ENCODE results near the gene FER. TPM values are rescaled to one million over a fixed set of nuclear protein-coding genes. Genes with fewer than 3 reads are reported as not detected.
"Not testable (repeated sequence)": the region's sequence is repeated elsewhere in the genome, so short reads cannot be mapped to it uniquely, and the experiment has no call there.

FER gene
- total RNA-seq, 1 donor from 2014 or later, result 30.9 TPM

DNA sequence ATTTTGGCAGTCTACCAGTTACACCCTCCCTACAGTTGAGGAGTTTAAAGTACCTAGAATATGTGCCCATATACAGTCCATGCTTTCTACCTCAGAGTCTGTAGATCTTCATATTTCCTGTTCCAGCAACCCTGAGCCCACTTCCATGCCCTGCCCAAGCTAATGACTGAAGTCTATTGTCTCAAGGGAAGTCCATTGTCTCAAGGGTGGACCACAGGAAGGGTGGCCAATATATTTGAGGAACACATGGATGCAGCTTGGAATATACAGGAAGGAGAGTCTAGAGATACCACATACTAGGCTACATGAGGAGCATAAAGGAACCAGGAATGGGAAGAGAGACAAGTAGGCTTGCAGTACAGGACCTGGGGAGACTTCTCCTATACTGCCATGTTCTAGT lies 274.4 kb downstream of the FER start:
- Mint-ChIP-seq H3K4me3 (ENCODE audit: unreplicated experiment) (no peak overlapping the region), H3K27me3 (ENCODE audit: unreplicated experiment) (peaks cover 3% of the 10 kb centered on the region), H3K4me1 (ENCODE audit: low read depth, unreplicated experiment) (no peaks in the 10 kb centered on the region), H3K27ac (ENCODE audit: unreplicated experiment) (no peak overlapping the region), H3K9me3 (ENCODE audit: unreplicated experiment) (no peaks in the 10 kb centered on the region), H3K36me3 (ENCODE audit: unreplicated experiment) (peaks cover 8% of the 10 kb centered on the region)
- DNase-seq, result no peak
- TF ChIP-seq, protein P1, sequence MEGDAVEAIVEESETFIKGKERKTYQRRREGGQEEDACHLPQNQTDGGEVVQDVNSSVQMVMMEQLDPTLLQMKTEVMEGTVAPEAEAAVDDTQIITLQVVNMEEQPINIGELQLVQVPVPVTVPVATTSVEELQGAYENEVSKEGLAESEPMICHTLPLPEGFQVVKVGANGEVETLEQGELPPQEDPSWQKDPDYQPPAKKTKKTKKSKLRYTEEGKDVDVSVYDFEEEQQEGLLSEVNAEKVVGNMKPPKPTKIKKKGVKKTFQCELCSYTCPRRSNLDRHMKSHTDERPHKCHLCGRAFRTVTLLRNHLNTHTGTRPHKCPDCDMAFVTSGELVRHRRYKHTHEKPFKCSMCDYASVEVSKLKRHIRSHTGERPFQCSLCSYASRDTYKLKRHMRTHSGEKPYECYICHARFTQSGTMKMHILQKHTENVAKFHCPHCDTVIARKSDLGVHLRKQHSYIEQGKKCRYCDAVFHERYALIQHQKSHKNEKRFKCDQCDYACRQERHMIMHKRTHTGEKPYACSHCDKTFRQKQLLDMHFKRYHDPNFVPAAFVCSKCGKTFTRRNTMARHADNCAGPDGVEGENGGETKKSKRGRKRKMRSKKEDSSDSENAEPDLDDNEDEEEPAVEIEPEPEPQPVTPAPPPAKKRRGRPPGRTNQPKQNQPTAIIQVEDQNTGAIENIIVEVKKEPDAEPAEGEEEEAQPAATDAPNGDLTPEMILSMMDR (IDR thresholded peaks at IDR 0.05; ENCODE audit: partially characterized antibody, unreplicated experiment), result no peak

DNA sequence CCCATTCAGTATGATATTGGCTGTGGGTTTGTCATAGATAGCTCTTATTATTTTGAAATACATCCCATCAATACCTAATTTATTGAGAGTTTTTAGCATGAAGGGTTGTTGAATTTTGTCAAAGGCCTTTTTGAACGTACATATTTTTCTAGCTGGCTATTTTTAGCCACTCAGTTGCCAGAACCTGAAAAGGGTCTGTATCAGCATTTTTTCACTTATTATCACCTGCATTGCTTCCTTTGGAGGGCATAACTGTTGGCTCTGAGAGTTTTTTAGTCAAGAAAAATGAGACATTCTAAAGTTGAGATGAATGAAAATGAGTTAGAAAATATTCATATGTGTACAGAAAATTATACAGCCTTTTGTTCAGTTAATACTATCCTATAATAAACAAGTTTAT lies 278.0 kb downstream of the FER start:
- not testable (repeated sequence) for H3K4me3 Mint-ChIP-seq (ENCODE audit: unreplicated experiment); H3K9me3 Mint-ChIP-seq (ENCODE audit: unreplicated experiment); H3K4me1 Mint-ChIP-seq (ENCODE audit: low read depth, unreplicated experiment); H3K27ac Mint-ChIP-seq (ENCODE audit: unreplicated experiment); H3K27me3 Mint-ChIP-seq (ENCODE audit: unreplicated experiment); H3K36me3 Mint-ChIP-seq (ENCODE audit: unreplicated experiment); DNase-seq

DNA sequence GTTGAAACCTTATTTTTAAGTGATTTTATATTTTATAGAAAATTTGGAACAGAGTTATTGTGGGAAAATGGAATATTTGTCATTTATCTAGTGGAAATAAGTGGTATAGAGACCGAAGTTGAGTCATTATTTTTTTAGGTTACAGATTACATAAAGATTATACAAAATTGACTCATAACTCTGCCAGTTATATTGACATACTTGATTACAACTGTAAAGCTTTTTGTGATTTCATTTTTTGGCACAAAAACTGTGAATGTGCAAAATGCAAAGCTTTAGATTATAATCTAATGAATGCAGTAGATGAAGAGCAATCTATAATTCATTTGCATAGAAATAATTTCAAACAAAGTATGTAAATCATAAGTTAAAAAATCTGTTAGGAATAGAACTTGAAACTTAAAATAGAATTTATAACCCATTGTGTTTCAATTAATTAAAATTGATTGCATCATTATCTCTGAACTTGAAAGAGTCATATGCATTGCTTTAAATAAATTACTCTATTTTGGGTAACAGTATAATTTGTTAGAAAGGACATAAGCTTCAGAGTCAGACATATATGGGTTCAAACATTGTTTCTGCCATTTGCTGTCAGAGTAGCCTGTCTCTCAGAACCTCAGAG lies 280.4 kb downstream of the FER start:
- TF ChIP-seq, protein P1 (IDR thresholded peaks at IDR 0.05; ENCODE audit: partially characterized antibody, unreplicated experiment), result no peak
- no peaks in the 10 kb centered on the region for H3K4me1 Mint-ChIP-seq (ENCODE audit: low read depth, unreplicated experiment)
- no peaks in the 10 kb centered on the region for H3K9me3 Mint-ChIP-seq (ENCODE audit: unreplicated experiment)
- H3K4me3 Mint-ChIP-seq (ENCODE audit: unreplicated experiment), result no peak overlapping the region
- DNase-seq, result no peak
- peaks cover 8% of the 10 kb centered on the region for H3K36me3 Mint-ChIP-seq (ENCODE audit: unreplicated experiment)
- H3K27me3 Mint-ChIP-seq (ENCODE audit: unreplicated experiment), result no peaks in the 10 kb centered on the region
- no peak overlapping the region for H3K27ac Mint-ChIP-seq (ENCODE audit: unreplicated experiment)

DNA sequence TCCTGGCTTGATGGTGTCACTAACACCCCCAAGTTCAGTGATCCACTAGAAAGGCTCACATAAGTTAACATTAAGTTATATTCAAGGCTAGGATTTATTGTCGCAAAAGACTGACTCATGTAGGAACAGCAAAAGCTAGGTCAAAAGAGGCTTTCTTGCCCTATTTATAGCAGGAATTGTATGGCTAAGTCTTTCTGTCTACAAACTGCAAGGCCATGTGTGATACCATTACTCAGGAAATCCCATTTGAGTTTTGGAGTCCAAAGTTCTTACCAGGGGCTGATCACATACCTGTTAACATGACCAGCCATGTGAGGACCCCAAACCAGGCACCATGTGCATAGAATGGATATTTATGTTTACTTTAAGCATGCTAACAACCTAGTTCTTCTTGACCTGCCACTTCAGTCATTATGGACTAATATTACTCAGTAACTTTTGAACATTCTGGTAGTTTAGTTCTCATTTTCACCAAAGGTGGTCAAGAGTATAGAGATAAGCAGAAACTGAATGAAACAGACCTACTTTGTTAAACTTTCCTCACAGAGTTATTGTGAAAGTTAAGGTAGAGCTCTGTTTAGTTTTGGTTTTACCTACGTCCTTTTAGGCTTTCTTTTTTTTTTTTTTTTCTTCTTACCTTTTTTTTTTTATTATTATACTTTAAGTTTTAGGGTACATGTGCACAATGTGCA lies 281.1 kb downstream of the FER start:
- no peaks in the 10 kb centered on the region for H3K9me3 Mint-ChIP-seq (ENCODE audit: unreplicated experiment)
- peaks cover 8% of the 10 kb centered on the region for H3K36me3 Mint-ChIP-seq (ENCODE audit: unreplicated experiment)
- no peak for DNase-seq
- H3K4me1 Mint-ChIP-seq (ENCODE audit: low read depth, unreplicated experiment), result no peaks in the 10 kb centered on the region
- TF ChIP-seq, protein P1 (IDR thresholded peaks at IDR 0.05; ENCODE audit: partially characterized antibody, unreplicated experiment), result no peak
- H3K4me3 Mint-ChIP-seq (ENCODE audit: unreplicated experiment), result no peak overlapping the region
- no peaks in the 10 kb centered on the region for H3K27me3 Mint-ChIP-seq (ENCODE audit: unreplicated experiment)
- no peak overlapping the region for H3K27ac Mint-ChIP-seq (ENCODE audit: unreplicated experiment)

DNA sequence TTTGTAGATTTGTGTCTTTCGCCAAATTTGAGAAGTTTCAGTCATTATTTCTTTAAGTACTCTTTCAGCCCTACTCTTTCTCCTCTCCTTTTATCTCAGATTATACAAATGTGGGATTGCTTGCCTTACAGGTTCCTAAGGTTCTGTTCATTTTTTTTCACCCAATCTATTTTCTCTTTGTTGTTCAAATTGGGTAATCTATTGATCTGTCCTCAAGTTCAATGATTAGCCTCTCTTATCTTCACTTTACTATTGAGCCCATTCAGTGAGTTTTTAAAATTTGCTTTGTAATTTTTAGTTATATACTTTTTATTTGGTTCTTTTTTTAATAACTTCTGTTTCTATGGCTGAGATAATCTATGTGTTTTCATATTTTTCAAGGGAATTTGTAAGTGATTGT lies 282.1 kb downstream of the FER start:
- TF ChIP-seq, protein P1 (IDR thresholded peaks at IDR 0.05; ENCODE audit: partially characterized antibody, unreplicated experiment), result no peak
- no peak for DNase-seq
- Mint-ChIP-seq H3K4me3 (ENCODE audit: unreplicated experiment) (no peak overlapping the region), H3K9me3 (ENCODE audit: unreplicated experiment) (no peaks in the 10 kb centered on the region), H3K4me1 (ENCODE audit: low read depth, unreplicated experiment) (no peaks in the 10 kb centered on the region), H3K27ac (ENCODE audit: unreplicated experiment) (no peak overlapping the region), H3K36me3 (ENCODE audit: unreplicated experiment) (no peaks in the 10 kb centered on the region), H3K27me3 (ENCODE audit: unreplicated experiment) (peaks cover 2% of the 10 kb centered on the region)
